Lower leg skin (tissue), 4 donors: ENCODE data around the gene IPO11. TPM values are rescaled to one million over a fixed set of nuclear protein-coding genes. Genes with fewer than 3 reads are reported as not detected.
"Not testable (repeated sequence)": the region's sequence is repeated elsewhere in the genome, so short reads cannot be mapped to it uniquely, and the experiment has no call there.

ENCODE experiments used
- DNase-seq, 2 donors: peaks; one replicate each; pipeline ENCODE4 v3.0.0-alpha.2; 2019; ENCODE audit warnings: low spot score in 2 of 2
- H3K4me3 ChIP-seq: fragments of 200-600 bp; sonication (generic); 2 replicates; pipeline ENCODE4 v1.5.1; 2017; ENCODE audit warnings: mild to moderate bottlenecking, low read depth; ENCODE audit not compliant: poor library complexity, severe bottlenecking
- POLR2A ChIP-seq, 2 donors: fragments of 450-650 bp; IDR thresholded peaks; one replicate each; pipeline ENCODE4 v1.6.1; 2016 to 2017; ENCODE audit warnings: antibody characterized with exemption in 2 of 2, mild to moderate bottlenecking in 1 of 2, moderate library complexity in 1 of 2
- WGBS, 2 donors: methylation state at CpG; one replicate each; pipeline ENCODE4 v1.1.5; 2018; 5-methylcytosine and 5-hydroxymethylcytosine counted together
- intact Hi-C: fragments of 100-400 bp; cut with DNase I; formaldehyde crosslinking; loops from one replicate; pipeline ENCODE4 v1.15.0; 2023; ENCODE audit warnings: low total_unique reads
- total RNA-seq, 4 donors: library from RNA; depleted of rRNA; stranded (reverse); fragments of >200 nt; gene quantifications; one replicate each; pipeline ENCODE4 v1.1.0, GENCODE V29; 2016
- TF ChIP-seq, protein P1 (sequence below), 3 donors: fragments of 450-650 bp; IDR thresholded peaks; one replicate each; pipeline ENCODE4 v1.5.1; 2016; ENCODE audit warnings: antibody characterized with exemption in 3 of 3, mild to moderate bottlenecking in 3 of 3, moderate library complexity in 2 of 3

IPO11 gene
- total RNA-seq, 4 donors from 2014 or later = 12.9 to 21.8 (median 15.2) TPM

GRCh38 chr5:62564101-62564500 is 151.5 kb downstream of the IPO11 start:
- DNase-seq = no peak
- H3K4me3 ChIP-seq = no peak overlapping the region
- intact Hi-C loops = no loop called here
- 54 to 57% methylated on average over 2 of the region's 2 CpGs for WGBS, 2 donors
- TF ChIP-seq, protein P1, sequence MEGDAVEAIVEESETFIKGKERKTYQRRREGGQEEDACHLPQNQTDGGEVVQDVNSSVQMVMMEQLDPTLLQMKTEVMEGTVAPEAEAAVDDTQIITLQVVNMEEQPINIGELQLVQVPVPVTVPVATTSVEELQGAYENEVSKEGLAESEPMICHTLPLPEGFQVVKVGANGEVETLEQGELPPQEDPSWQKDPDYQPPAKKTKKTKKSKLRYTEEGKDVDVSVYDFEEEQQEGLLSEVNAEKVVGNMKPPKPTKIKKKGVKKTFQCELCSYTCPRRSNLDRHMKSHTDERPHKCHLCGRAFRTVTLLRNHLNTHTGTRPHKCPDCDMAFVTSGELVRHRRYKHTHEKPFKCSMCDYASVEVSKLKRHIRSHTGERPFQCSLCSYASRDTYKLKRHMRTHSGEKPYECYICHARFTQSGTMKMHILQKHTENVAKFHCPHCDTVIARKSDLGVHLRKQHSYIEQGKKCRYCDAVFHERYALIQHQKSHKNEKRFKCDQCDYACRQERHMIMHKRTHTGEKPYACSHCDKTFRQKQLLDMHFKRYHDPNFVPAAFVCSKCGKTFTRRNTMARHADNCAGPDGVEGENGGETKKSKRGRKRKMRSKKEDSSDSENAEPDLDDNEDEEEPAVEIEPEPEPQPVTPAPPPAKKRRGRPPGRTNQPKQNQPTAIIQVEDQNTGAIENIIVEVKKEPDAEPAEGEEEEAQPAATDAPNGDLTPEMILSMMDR (IDR thresholded peaks at IDR 0.05) = no peak
- no peak for TF ChIP-seq POLR2A (IDR thresholded peaks at IDR 0.05)

DNA sequence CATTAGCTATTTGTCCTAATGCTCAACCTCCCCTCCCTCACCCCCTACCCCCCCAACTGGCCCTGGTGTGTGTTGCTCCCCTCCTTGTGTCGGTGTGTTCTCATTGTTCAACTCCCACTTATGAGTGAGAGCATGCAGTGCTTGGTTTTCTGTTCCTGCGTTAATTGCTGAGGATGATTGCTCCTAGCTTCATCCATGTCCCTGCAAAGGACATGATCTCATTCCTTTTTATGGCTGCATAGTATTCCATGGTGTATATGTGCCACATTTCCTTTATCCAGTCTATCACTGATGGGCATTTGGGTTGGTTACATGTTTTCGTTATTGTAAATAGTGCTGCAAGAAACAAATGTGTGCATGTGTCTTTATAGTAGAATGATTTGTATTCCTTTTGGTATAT is 153.2 kb downstream of the IPO11 start:
- WGBS, 2 donors = 64 to 81% methylated on average over 3 of the region's 3 CpGs
- intact Hi-C loops, H3K4me3 ChIP-seq, DNase-seq: not testable (repeated sequence)

DNA sequence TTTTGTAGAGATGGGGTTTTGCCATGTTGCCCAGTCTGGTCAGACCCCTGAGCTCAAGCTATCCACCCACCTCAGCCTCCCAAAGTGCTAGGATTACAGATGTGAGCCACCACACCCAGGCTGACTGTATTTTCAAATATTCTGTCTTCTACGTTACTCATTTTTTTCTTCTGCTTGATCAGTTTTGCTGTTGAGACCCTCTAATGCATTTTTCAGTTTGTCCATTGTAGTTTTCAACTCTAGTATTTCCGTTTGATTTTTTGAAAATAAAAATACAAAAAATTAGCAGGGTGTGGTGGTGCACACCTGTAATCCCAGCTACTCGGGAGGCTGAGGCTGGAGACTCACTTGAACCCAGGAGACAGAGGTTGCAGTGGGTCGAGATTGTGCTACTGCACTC is 155.6 kb downstream of the IPO11 start:
- TF ChIP-seq, protein P1 (IDR thresholded peaks at IDR 0.05) = no peak
- TF ChIP-seq POLR2A (IDR thresholded peaks at IDR 0.05) = no peak
- 95 to 98% methylated on average over 4 of the region's 4 CpGs for WGBS, 2 donors
- intact Hi-C loops = no loop called here

DNA sequence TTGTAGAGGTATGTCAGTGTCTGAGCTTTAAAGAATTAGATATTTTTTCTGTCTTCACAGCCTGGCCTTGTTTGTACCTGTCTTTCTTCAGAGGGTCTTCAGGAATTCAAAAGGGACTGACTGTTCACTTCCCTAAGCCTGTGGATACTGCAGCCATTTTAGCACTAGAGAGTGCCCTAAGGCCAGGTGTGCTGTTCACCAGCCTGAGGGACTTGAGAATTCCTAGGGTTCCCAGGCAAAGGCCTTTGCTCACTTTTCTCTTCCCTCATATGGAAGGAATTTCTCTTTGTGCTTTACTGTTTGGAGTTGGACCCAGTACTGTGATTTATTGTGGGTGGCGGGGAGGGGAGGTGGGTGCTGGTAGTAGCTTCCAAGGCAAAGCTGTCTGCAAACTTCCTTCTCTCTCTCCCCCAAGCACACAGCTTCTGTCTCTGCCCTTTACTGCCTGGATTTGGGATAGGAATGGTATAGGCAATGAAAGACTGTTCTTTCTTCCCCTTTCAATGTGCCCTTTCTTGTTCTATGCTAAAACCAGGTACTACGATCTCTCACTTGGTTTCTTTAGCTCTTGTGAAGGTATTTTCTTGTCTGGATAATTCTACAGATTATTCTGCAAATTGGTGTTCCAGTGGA is 156.4 kb downstream of the IPO11 start:
- intact Hi-C loops = no loop called here
- no peak for DNase-seq
- no peak overlapping the region for H3K4me3 ChIP-seq
- TF ChIP-seq POLR2A (IDR thresholded peaks at IDR 0.05) = no peak
- TF ChIP-seq, protein P1 (IDR thresholded peaks at IDR 0.05) = no peak
- 95 to 100% methylated on average over 2 of the region's 2 CpGs for WGBS, 2 donors

More for the DNA sequence above, 155.6 kb downstream of the IPO11 start:
- H3K4me3 ChIP-seq = no peak overlapping the region
- DNase-seq = no peak

- H3K4me3 ChIP-seq = no peak overlapping the region
- intact Hi-C loops = no loop called here
- no peak for TF ChIP-seq POLR2A (IDR thresholded peaks at IDR 0.05)
- TF ChIP-seq, protein P1 (IDR thresholded peaks at IDR 0.05) = no peak
- 62 to 71% methylated on average over 1 of the region's 1 CpG for WGBS, 2 donors
- no peak for DNase-seq
These were observed 156.9 kb downstream of the IPO11 start for GRCh38 chr5:62569470-62569869.

- no peak for DNase-seq
- intact Hi-C loops = no loop called here
- WGBS, 2 donors = 87% methylated on average over 9 of the region's 9 CpGs
- H3K4me3 ChIP-seq = no peak overlapping the region
- no peak for TF ChIP-seq POLR2A (IDR thresholded peaks at IDR 0.05)
- TF ChIP-seq, protein P1 (IDR thresholded peaks at IDR 0.05) = no peak
These were observed 160.5 kb downstream of the IPO11 start for GRCh38 chr5:62572918-62573514.
